HG03354 (cell line): ENCODE data around the gene RNF215.

Experiments
- ATAC-seq: cut with Tn5 transposase; IDR thresholded peaks from one replicate; pipeline ENCODE4 v1.9.1; 2021; ENCODE audit warnings: mild to moderate bottlenecking; ENCODE audit not compliant: unreplicated experiment, poor library complexity, severe bottlenecking

The RNF215 gene

GRCh38 chr22:30398685-30399680 is 11.8 kb upstream of the RNF215 start:
- no peak for ATAC-seq

DNA sequence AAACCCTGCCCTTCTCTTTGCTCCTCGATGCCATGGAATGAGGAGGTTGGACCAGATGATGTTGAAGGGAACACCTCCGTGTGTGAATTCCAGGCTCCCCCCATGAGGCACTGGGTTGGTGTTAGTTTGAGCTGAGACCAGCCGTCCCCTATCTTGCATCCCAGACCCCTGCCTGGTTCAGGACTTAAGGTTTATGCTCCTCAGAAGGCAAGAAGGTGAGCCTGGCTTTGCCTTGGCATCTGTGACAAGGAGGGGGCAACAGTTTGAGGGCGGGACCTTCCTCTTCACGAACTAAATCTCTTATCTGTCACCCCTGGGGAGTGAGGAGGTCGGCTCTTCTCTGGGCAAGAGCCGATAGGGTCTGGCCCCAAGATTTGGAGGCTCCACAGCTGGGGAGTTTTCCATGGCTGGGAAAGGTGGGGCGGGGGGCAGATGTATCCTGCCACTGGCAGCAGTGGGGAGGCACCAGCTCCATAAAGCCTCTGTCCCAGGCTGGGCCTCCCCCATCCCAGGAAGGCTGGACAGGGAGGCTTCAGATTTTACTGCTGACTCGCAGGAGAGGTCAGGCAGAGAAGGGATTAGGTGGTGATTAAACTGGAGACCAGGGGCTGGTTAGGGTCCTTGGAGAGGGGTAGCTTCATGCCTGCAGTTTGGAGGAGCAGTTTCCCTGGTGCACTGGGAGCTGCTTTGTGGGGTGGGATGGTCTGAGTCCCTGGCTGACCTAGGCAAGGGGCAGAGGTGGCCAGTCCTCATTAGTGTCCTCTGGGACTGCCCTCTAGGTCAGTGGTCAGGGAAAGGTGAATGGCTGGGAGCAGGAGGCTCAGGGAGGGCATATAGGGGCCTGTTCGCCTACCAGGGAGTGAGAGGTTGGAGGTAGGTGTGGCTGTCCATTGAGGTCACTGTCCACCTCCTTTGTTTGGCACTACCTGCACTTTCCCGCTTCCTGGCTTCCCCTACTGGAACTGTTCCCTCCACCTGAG is 10.7 kb upstream of the RNF215 start:
- ATAC-seq, result no peak

DNA sequence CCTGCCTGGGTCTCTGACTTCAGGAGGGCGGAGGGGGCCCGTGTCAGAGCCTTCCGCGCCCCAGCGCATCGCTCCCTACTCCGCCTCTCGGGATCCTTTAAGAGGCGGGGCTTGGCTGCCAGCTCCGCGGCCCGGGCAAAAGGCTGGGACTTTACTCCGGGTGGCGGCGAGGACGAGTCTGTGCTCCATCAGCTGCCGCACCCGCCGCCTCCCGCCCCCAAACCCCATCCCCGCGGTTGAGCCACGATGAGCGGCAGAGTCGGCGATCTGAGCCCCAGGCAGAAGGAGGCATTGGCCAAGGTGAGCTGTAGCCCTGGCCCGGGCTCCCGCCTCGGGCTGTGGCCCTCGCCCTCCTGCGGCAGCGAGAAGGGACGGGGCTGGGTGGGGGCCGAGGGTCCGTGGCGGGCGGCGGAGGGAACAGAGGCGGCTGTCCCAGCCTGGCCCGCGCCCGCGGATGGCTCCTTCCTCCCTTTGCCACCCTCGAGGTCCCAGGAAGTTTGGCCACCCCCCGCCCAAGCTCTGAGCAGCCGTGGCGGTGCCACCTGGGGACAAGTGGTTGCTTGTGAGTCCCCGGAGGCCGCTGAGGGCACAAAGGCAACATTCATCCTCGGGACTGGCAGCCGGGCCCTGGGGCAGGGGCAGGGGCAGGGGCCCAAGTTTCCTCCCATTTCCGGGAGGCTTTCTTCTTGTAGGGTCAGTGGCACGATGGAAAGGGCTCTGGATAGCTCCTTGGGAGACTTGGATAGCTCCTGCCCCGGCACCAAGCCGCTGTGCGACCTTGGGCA is 9.9 kb upstream of the RNF215 start, which contains the start of gene SEC14L2:
SEC14L2 (plus strand) TSS at position 148 of the 785 bp plus-strand sequence; CDS start at position 247, 99 bp downstream.
- no peak for ATAC-seq

DNA sequence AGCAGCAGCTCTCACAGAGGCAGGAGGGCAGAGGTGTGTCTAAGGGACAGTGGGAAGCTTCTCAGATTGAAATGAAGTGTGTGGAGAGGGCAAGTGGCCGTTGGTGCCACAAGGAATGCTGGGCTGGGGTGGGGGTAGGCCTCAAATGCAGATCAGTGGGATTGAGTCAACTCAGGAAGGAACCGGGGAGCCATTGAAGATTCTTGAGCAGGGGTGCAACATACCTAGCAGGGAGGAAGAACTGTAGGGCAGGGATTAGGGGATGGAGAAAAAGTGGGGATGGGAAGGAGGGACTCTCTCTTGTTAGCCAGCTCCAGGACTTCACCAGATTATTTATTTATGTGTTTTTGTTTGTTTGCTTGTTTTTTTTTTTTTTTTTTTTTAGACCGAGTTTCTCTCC is 6.7 kb upstream of the RNF215 start:
- ATAC-seq, result no peak

- ATAC-seq, result no peak
Observed at GRCh38 chr22:30393322-30393680, 6.1 kb upstream of the RNF215 start.

GRCh38 chr22:30392661-30393321 is 5.6 kb upstream of the RNF215 start:
- ATAC-seq, result no peak

DNA sequence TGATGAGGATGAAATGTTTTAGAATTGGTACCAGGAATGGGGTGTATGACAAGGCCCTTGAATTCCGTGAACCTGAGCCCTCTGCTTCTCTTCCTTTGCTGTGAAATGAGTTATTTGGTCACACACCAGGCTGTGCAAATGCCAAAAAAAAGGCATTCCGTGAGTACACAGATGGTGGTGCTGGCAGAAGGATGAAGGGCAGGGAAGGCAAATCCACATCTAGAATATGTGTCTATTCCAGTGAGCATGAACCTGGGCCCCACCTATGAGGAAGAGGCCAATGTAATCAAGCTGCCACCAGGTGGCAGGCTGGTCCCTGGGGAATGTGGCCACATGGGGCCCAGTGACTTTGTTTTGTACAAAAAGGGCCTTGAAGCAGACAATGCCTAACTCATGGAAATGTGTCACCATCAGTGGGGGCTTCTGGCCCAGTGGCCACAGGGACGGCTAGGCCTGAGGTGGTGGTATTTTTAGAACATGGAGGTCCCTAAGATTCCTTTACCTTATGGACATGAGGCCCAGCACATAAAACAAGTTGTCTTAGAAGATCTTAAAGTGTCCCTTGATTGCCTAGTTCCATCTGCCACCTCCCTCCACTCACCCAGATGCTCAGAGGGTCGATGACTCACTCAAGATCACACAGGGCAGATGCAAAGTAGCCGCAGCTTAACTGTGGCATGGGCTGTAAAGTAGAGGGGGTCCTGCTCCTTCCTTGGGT is 3.9 kb upstream of the RNF215 start:
- no peak for ATAC-seq

DNA sequence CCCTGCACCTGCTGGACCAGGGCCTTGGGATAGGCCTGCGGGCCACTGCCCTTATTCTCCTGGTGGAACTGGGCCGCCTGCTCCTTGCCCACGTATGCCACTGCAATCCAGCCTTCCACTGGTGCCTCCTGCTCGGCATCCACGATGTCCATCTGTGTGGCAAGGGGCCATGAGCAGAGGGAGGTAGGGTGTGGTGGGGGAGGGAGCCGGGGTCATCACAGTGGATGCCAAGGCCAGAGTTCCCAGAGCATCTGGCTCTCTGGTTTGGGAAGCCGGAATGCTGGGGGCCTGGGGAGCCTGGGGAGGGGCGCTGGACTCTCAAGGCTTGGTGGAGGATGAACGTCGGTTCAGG is 627 bp downstream of the RNF215 start:
- no peak for ATAC-seq

DNA sequence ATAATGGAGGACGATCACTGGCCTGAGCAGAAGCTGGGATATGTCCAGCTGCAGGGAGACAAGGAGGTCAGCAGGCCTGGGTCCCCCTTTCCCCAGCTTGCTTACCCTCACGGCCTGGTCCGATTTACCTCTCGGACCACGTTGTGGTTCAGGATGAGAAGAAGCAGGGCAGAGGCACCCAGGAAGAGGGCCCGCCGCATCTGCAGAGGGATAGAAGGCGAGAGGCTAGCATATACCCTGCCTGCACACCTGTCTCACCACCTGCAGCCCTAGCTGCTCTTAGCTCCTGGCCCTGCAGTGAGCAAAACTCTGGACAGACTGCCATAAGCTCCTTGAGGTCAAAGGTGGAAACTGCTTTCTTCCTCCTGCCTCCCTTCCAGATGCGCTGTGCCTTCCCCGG is 1.3 kb downstream of the RNF215 start:
- ATAC-seq, result no peak

DNA sequence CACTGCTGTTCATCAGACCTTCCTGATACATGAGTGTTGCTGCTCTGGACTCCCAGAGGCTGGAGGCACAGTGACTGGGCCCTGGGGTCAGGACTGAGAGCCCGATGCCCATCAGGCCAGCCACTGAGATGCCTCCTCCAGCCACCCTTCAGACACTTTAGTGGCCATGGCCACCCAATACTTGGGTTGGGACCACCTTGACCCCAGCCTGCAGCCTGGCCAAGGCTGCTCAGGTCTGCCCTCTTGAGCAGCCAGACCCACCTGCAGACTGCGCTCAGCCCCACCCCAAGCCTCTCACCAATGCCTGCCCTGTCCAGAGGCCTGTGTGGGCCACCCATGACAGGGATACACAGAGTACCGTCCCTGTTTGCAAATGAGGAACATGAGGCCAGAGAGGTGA is 4.2 kb downstream of the RNF215 start:
- no peak for ATAC-seq

- ATAC-seq, result no peak
Observed at GRCh38 chr22:30382340-30382739, 4.9 kb downstream of the RNF215 start.

- no peak for ATAC-seq
Observed at GRCh38 chr22:30381264-30381663, 5.9 kb downstream of the RNF215 start.

- no peak for ATAC-seq
Observed at GRCh38 chr22:30380011-30380410, 7.2 kb downstream of the RNF215 start.

DNA sequence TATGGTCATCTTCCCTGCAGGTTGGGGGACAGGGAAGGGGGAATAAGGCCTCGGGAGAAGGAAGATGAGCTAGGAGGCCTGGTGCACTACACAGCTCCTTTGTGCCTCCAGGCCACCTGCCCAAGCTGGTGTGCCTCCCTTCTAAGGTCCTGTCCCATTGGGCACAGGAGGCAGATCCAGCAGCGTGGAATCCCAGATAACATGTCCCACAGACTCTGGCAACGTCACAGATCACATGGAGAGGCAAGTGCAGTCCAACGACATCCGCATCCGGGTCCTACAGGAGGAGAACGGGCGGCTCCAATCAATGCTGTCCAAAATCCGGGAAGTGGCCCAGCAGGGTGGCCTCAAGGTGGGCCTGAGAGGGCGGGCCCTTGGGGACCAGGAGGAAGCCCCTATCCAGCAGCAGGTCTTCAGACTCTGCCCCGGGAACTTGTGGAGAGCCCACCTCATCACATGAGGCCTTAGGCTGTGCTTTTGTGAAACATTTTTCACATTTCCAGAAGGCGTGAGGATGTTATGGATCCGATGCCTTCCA is 11.8 kb downstream of the RNF215 start:
- ATAC-seq, result no peak

DNA sequence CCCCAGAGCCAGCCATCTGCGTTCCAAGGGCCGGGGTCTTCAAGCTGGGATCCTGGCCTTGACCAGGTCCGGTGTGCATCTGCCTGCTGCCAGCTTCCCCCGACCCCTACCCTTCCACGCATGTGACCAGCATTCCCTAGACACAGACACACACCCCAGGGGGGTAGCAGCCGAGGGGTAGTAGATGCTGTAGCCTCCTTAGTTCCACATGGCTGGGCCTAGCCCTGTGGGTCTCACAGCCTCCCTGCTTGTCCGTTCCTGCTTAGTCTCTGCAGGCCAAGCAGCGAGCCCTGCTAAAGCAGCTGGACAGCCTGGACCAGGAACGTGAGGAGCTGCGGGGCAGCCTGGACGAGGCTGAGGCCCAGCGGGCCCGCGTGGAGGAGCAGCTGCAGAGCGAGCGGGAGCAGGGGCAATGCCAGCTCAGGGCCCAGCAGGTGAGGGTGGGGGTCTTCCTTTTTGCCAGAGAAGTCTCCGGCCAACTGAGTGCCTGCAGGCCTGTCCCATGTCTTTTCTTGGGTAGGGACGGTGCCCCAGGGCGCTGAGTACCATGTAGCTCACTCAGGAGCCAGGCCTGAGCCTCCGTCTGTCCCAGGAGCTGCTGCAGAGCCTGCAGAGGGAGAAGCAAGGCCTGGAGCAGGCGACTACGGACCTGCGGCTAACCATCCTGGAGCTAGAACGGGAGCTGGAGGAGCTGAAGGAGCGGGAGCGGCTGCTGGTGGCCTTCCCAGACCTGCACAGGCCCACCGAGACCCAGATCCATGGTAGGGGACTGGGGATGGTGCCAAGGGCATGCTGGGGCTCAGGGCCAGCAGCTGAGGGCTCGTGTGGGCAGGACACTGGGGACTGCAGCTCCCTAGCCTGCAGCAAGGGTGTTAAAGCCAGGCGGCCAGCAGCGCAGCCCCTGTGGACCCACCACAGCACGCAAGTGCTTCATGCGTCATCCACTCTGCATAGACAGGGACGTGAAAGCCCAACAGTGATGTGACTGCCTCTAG is 13.6 kb downstream of the RNF215 start:
- ATAC-seq, result no peak

GRCh38 chr22:30372915-30373314 is 14.3 kb downstream of the RNF215 start:
- ATAC-seq, result no peak

GRCh38 chr22:30371981-30372380 is 15.2 kb downstream of the RNF215 start:
- ATAC-seq, result no peak
